ENCODE measurements around the gene CNTN5.

DNA sequence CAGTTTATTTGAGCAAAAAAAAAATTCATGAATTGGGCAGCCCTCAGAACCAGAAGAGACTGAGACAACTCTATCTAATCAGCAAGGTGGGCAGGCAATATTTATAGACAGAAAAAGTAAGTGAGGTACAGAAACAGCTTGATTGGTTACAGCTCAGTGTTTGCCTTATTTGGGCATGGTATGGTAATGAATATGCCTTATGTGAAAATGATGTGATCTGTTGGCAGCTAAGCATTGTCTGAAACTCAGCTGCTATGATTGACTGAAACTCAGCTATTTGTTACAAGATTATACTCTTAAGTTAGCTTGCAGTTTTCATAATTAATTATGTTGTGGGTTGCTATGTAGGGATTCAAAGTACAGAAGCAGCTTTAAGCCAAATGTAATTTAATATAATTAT, 127.6 kb downstream of the CNTN5 start:
- TF ChIP-seq, protein P1, sequence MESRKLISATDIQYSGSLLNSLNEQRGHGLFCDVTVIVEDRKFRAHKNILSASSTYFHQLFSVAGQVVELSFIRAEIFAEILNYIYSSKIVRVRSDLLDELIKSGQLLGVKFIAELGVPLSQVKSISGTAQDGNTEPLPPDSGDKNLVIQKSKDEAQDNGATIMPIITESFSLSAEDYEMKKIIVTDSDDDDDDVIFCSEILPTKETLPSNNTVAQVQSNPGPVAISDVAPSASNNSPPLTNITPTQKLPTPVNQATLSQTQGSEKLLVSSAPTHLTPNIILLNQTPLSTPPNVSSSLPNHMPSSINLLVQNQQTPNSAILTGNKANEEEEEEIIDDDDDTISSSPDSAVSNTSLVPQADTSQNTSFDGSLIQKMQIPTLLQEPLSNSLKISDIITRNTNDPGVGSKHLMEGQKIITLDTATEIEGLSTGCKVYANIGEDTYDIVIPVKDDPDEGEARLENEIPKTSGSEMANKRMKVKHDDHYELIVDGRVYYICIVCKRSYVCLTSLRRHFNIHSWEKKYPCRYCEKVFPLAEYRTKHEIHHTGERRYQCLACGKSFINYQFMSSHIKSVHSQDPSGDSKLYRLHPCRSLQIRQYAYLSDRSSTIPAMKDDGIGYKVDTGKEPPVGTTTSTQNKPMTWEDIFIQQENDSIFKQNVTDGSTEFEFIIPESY (IDR thresholded peaks at IDR 0.05): no peak
- TF ChIP-seq MTA2 (IDR thresholded peaks at IDR 0.05; ENCODE audit: low read depth) (no peak), SPI1 (IDR thresholded peaks at IDR 0.05; ENCODE audit: borderline replicate concordance, insufficient read depth, low read depth, low read length) (no peak), RFX5 (IDR thresholded peaks at IDR 0.05; ENCODE audit: low read depth, low read length) (no peak), FOS (IDR thresholded peaks at IDR 0.05; ENCODE audit: borderline replicate concordance, extremely low read depth, insufficient read length) (no peak), POLR2A (IDR thresholded peaks at IDR 0.05; ENCODE audit: low read depth, low read length) (no peak)
- TF ChIP-seq, protein P2, sequence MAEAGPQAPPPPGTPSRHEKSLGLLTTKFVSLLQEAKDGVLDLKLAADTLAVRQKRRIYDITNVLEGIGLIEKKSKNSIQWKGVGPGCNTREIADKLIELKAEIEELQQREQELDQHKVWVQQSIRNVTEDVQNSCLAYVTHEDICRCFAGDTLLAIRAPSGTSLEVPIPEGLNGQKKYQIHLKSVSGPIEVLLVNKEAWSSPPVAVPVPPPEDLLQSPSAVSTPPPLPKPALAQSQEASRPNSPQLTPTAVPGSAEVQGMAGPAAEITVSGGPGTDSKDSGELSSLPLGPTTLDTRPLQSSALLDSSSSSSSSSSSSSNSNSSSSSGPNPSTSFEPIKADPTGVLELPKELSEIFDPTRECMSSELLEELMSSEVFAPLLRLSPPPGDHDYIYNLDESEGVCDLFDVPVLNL (IDR thresholded peaks at IDR 0.05; ENCODE audit: low read depth, low read length): no peak
- TF ChIP-seq, protein P3, sequence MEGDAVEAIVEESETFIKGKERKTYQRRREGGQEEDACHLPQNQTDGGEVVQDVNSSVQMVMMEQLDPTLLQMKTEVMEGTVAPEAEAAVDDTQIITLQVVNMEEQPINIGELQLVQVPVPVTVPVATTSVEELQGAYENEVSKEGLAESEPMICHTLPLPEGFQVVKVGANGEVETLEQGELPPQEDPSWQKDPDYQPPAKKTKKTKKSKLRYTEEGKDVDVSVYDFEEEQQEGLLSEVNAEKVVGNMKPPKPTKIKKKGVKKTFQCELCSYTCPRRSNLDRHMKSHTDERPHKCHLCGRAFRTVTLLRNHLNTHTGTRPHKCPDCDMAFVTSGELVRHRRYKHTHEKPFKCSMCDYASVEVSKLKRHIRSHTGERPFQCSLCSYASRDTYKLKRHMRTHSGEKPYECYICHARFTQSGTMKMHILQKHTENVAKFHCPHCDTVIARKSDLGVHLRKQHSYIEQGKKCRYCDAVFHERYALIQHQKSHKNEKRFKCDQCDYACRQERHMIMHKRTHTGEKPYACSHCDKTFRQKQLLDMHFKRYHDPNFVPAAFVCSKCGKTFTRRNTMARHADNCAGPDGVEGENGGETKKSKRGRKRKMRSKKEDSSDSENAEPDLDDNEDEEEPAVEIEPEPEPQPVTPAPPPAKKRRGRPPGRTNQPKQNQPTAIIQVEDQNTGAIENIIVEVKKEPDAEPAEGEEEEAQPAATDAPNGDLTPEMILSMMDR (IDR thresholded peaks at IDR 0.05 in 2 of 3, conservative IDR thresholded peaks at IDR 0.05 in 1 of 3; ENCODE audit: control insufficient read depth in 2 of 3, extremely low read depth in 1 of 3, insufficient read depth in 1 of 3, low read depth in 3 of 3, low read length in 3 of 3): no peak
